Esophagus squamous epithelium (tissue), 4 donors: Measurements from ENCODE around the gene KDM3A.

Experiments used
- POLR2A ChIP-seq, 4 donors: fragments of 450-650 bp; IDR thresholded peaks; one replicate each; pipeline ENCODE4 v1.6.1; 2017; ENCODE audit warnings: antibody characterized with exemption in 4 of 4, mild to moderate bottlenecking in 4 of 4, moderate library complexity in 3 of 4
- TF ChIP-seq, protein P1 (sequence below), 6 experiments: fragments of 450-650 bp in 4 of 6; fragments of 200-600 bp in 2 of 6; sonication (generic) in 2 of 6; IDR thresholded peaks; one replicate each; pipeline ENCODE4 v1.5.1; 2016 to 2019; ENCODE audit warnings: antibody characterized with exemption in 6 of 6, mild to moderate bottlenecking in 4 of 6, moderate library complexity in 4 of 6

DNA sequence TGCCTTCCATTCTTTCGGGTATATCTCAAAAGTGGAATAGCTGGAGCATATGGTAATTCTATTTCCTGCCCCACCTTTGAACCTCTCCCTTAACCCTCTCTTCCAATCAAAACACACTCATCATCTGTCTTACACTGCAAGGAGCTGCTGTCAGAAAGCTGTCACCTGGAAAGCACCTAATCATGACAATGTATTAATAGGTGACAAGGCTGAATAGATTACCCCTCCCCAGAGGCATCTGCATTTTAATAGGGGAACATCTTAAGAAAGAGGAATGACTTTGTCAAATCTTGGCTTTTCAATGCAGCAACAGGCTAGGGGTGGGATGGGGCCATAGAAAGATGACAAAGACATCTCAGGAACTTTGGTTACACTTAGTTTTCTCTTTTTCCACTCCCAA is 80.8 kb downstream of the KDM3A start:
- no peak for TF ChIP-seq POLR2A (IDR thresholded peaks at IDR 0.05)
- TF ChIP-seq, protein P1, sequence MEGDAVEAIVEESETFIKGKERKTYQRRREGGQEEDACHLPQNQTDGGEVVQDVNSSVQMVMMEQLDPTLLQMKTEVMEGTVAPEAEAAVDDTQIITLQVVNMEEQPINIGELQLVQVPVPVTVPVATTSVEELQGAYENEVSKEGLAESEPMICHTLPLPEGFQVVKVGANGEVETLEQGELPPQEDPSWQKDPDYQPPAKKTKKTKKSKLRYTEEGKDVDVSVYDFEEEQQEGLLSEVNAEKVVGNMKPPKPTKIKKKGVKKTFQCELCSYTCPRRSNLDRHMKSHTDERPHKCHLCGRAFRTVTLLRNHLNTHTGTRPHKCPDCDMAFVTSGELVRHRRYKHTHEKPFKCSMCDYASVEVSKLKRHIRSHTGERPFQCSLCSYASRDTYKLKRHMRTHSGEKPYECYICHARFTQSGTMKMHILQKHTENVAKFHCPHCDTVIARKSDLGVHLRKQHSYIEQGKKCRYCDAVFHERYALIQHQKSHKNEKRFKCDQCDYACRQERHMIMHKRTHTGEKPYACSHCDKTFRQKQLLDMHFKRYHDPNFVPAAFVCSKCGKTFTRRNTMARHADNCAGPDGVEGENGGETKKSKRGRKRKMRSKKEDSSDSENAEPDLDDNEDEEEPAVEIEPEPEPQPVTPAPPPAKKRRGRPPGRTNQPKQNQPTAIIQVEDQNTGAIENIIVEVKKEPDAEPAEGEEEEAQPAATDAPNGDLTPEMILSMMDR (IDR thresholded peaks at IDR 0.05) = no peak
